Common myeloid progenitor, CD34-positive (primary cell): ENCODE data around the gene EHD1.

Experiments used
- CTCF ChIA-PET: fragments of 350-600 bp; sonication (Branson Sonifier 250); formaldehyde crosslinking; loops from one replicate; lab custom pipeline; 2021; ENCODE audit warnings: antibody characterized with exemption; lab: Charles Lee
- POLR2A ChIA-PET: fragments of 350-600 bp; sonication (Branson Sonifier 250); formaldehyde crosslinking; loops from one replicate; lab custom pipeline; 2021; ENCODE audit warnings: antibody characterized with exemption; lab: Charles Lee
- DNase-seq, 3 donors: peaks; one replicate each; pipeline versions ENCODE4 v3.0.0 to v3.0.0-alpha.2; 2013
- H3K27ac ChIP-seq, 2 experiments: 1 replicate in 1 of 2; 2 replicates in 1 of 2; pipeline ENCODE4 v1.7.0; 2013; ENCODE audit warnings: inconsistent platforms in 2 of 2, low read length in 2 of 2, mild to moderate bottlenecking in 2 of 2, low read depth in 1 of 2, moderate library complexity in 1 of 2; ENCODE audit not compliant: severe bottlenecking in 2 of 2, insufficient read depth in 1 of 2, poor library complexity in 1 of 2
- H3K27me3 ChIP-seq, 5 experiments: replicated peaks in 2 of 5; 1 replicate in 3 of 5; 2 replicates in 2 of 5; pipeline versions ENCODE4 v1.6.1 to v1.7.0; 2013; ENCODE audit warnings: low read length in 4 of 5, mild to moderate bottlenecking in 2 of 5, moderate library complexity in 2 of 5, inconsistent platforms in 1 of 5; ENCODE audit not compliant: insufficient read depth in 5 of 5, control insufficient read depth in 4 of 5
- H3K36me3 ChIP-seq, 4 experiments: 1 replicate in 2 of 4; 2 replicates in 2 of 4; pipeline versions ENCODE4 v1.6.1 to v1.7.0; 2013; ENCODE audit warnings: low read length in 3 of 4, control low read depth in 1 of 4, mild to moderate bottlenecking in 1 of 4; ENCODE audit not compliant: control insufficient read depth in 4 of 4, insufficient read depth in 4 of 4
- H3K4me1 ChIP-seq, 4 experiments: 1 replicate in 3 of 4; 2 replicates in 1 of 4; pipeline versions ENCODE4 v1.6.1 to v1.7.1; 2013; ENCODE audit warnings: low read length in 3 of 4, mild to moderate bottlenecking in 3 of 4, control low read depth in 1 of 4, inconsistent platforms in 1 of 4, moderate library complexity in 1 of 4; ENCODE audit not compliant: control insufficient read depth in 4 of 4, insufficient read depth in 4 of 4; ENCODE audit errors: control extremely low read depth in 1 of 4
- H3K4me3 ChIP-seq, 7 experiments: 1 replicate in 4 of 7; 2 replicates in 3 of 7; pipeline versions ENCODE4 v1.5.1 to v1.7.0; 2013; ENCODE audit warnings: mild to moderate bottlenecking in 7 of 7, low read length in 6 of 7, moderate library complexity in 6 of 7, inconsistent platforms in 2 of 7, low read depth in 2 of 7, control low read depth in 1 of 7; ENCODE audit not compliant: insufficient read depth in 4 of 7, control insufficient read depth in 1 of 7; ENCODE audit errors: extremely low read depth in 1 of 7
- H3K9me3 ChIP-seq, 5 experiments: 1 replicate in 4 of 5; 2 replicates in 1 of 5; pipeline versions ENCODE4 v1.6.1 to v1.7.1; 2013; ENCODE audit warnings: low read length in 4 of 5, mild to moderate bottlenecking in 2 of 5, inconsistent platforms in 1 of 5, low read depth in 1 of 5, moderate library complexity in 1 of 5; ENCODE audit not compliant: control insufficient read depth in 4 of 5, insufficient read depth in 2 of 5; ENCODE audit errors: control extremely low read depth in 1 of 5
- WGBS: methylation state at CpG from one replicate; pipeline ENCODE4 v1.1.5; 2013; ENCODE audit not compliant: insufficient coverage; 5-methylcytosine and 5-hydroxymethylcytosine counted together

EHD1 gene

GRCh38 chr11:64892411-64892831 is 14.0 kb upstream of the EHD1 start:
- peaks cover 0 to 28% (median 10%) of the 10 kb centered on the region in 4 experiments for H3K36me3 ChIP-seq
- H3K27ac ChIP-seq, result no peak overlapping the region
- no peak for DNase-seq
- CTCF ChIA-PET, result interaction anchor here (0.6 to 36.3 kb wide), 7 partner anchors 8 to 375 kb away, joined by 3 to 1071 read pairs (median 9); partner anchors contain the start of genes CDC42BPG and EHD1
- no peaks in the 10 kb centered on the region for H3K9me3 ChIP-seq
- H3K4me3 ChIP-seq, result no peak overlapping the region
- peaks cover 1 to 40% (median 24%) of the 10 kb centered on the region in 4 experiments for H3K4me1 ChIP-seq
- WGBS, result 73% methylated on average over 7 of the region's 11 CpGs
- POLR2A ChIA-PET, result interaction anchor here (0.6 kb wide), 1 partner anchor 13 kb away, joined by 3 read pairs; no protein-coding TSS in a partner anchor
- H3K27me3 ChIP-seq, result no peaks in the 10 kb centered on the region

GRCh38 chr11:64891880-64892279 is 13.5 kb upstream of the EHD1 start:
- CTCF ChIA-PET, result interaction anchor here (1.4 to 36.3 kb wide), 6 partner anchors 8 to 114 kb away, joined by 4 to 1071 read pairs (median 17); partner anchors contain the start of genes CDC42BPG and EHD1
- peaks cover 0 to 23% (median 8%) of the 10 kb centered on the region in 4 experiments for H3K36me3 ChIP-seq
- no peak for DNase-seq
- H3K9me3 ChIP-seq, result no peaks in the 10 kb centered on the region
- H3K27me3 ChIP-seq, result no peaks in the 10 kb centered on the region
- WGBS, result 92% methylated on average over 1 of the region's 5 CpGs
- H3K4me3 ChIP-seq, result no peak overlapping the region
- peaks cover 3 to 43% (median 26%) of the 10 kb centered on the region in 4 experiments for H3K4me1 ChIP-seq
- H3K27ac ChIP-seq, result no peak overlapping the region
- POLR2A ChIA-PET, result interaction anchor here (0.6 kb wide), 1 partner anchor 13 kb away, joined by 3 read pairs; no protein-coding TSS in a partner anchor

GRCh38 chr11:64891215-64891848 is 12.9 kb upstream of the EHD1 start:
- ChIA-PET CTCF (interaction anchor here (1.4 to 36.3 kb wide), 5 partner anchors 7 to 100 kb away, joined by 3 to 1071 read pairs (median 25); partner anchors contain the start of genes CDC42BPG and EHD1), POLR2A (interaction anchor here (1.4 kb wide), 1 partner anchor 13 kb away, joined by 5 read pairs; the partner anchor contains the start of gene EHD1)
- Histone ChIP-seq H3K9me3 (no peaks in the 10 kb centered on the region), H3K27ac (no peak overlapping the region), H3K36me3 (peaks cover 0 to 17% (median 6%) of the 10 kb centered on the region in 4 experiments), H3K27me3 (no peaks in the 10 kb centered on the region), H3K4me1 (peaks cover 3 to 43% (median 26%) of the 10 kb centered on the region in 4 experiments), H3K4me3 (no peak overlapping the region)
- DNase-seq, result no peak
- WGBS, result 97% methylated on average over 25 of the region's 25 CpGs

- no peak overlapping the region for H3K4me3 ChIP-seq
- POLR2A ChIA-PET, result interaction anchor here (0.6 to 1.4 kb wide), 2 partner anchors 12 to 33 kb away, joined by 3 to 5 read pairs; partner anchors contain the start of gene EHD1
- WGBS, result 94% methylated on average over 6 of the region's 7 CpGs
Measured at GRCh38 chr11:64890522-64890939, 12.1 kb upstream of the EHD1 start.

GRCh38 chr11:64888729-64889511 is 10.5 kb upstream of the EHD1 start:
- Histone ChIP-seq H3K27ac (peak overlapping the region in 1 of 2 experiments; percentile 40), H3K36me3 (no peaks in the 10 kb centered on the region), H3K9me3 (no peaks in the 10 kb centered on the region), H3K4me3 (no peak overlapping the region), H3K4me1 (peaks cover 3 to 55% (median 24%) of the 10 kb centered on the region in 4 experiments), H3K27me3 (no peaks in the 10 kb centered on the region)
- ChIA-PET POLR2A (no interaction called here), CTCF (interaction anchor here (0.6 to 36.3 kb wide), 8 partner anchors 11 to 170 kb away, joined by 3 to 1071 read pairs (median 3); partner anchors contain the start of genes CDC42BPG and NAALADL1)
- peak; percentile 35 to 70 (median 58) for DNase-seq
- WGBS, result 67% methylated on average over 9 of the region's 9 CpGs

More at GRCh38 chr11:64890522-64890939, 12.1 kb upstream of the EHD1 start:
- Histone ChIP-seq H3K27me3 (no peaks in the 10 kb centered on the region), H3K4me1 (peaks cover 3 to 51% (median 27%) of the 10 kb centered on the region in 4 experiments), H3K27ac (no peak overlapping the region), H3K9me3 (no peaks in the 10 kb centered on the region), H3K36me3 (peaks cover 0 to 11% (median 4%) of the 10 kb centered on the region in 4 experiments)
- no peak for DNase-seq
- CTCF ChIA-PET, result interaction anchor here (1.1 to 36.3 kb wide), 5 partner anchors 11 to 103 kb away, joined by 3 to 1071 read pairs (median 3); partner anchors contain the start of genes CDC42BPG and EHD1

- Histone ChIP-seq H3K27me3 (no peaks in the 10 kb centered on the region), H3K4me3 (peak overlapping the region in 4 of 7 experiments; percentile 30 to 77 (median 56)), H3K27ac (peak overlapping the region in 1 of 2 experiments; percentile 40), H3K4me1 (peaks cover 3 to 49% (median 22%) of the 10 kb centered on the region in 4 experiments), H3K36me3 (no peaks in the 10 kb centered on the region), H3K9me3 (no peaks in the 10 kb centered on the region)
- ChIA-PET CTCF (interaction anchor here (0.7 to 36.3 kb wide), 6 partner anchors 8 to 170 kb away, joined by 3 to 1071 read pairs (median 4); partner anchors contain the start of genes CDC42BPG and NAALADL1), POLR2A (interaction anchor here (0.5 to 1.4 kb wide), 3 partner anchors 10 to 105 kb away, joined by 3 to 5 read pairs (median 4); partner anchors contain the start of gene EHD1)
- 74% methylated on average over 7 of the region's 8 CpGs for WGBS
- no peak for DNase-seq
Measured at GRCh38 chr11:64888406-64888728, 9.9 kb upstream of the EHD1 start.
